ENCODE results near the gene LFNG.

Gene LFNG

DNA sequence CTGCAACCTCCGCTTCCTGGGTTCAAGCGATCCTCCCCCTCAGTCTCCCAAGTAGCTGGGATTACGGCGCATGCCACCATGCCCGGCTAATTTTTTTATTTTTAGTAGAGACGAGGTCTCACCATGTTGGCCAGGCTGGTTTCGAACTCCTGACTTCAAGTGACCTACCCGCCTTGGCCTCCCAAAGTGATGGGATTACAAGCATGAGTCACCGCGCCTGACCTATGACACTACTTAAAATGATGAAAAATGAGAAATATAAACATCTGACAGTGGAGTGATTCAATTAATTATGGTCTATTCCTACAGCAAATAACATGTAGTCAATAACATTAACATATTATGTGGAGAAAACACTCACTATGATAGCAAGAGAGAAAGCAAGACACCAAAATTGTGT, 33.5 kb downstream of the LFNG start:
- TF ChIP-seq FOXP2 (optimal IDR thresholded peaks at IDR 0.05; ENCODE audit: borderline replicate concordance, extremely low read depth, extremely low read length, insufficient read depth): no peak
- no peak for TF ChIP-seq POLR2AphosphoS5 (IDR thresholded peaks at IDR 0.05; ENCODE audit: low read depth, low read length)
- TF ChIP-seq TAF1 (IDR thresholded peaks at IDR 0.05; ENCODE audit: borderline replicate concordance, insufficient read depth, low read length): no peak
- no peak for TF ChIP-seq REST (IDR thresholded peaks at IDR 0.05; ENCODE audit: insufficient read depth in 1 of 2, low read depth in 2 of 2, low read length in 2 of 2)
- TF ChIP-seq SIN3A (IDR thresholded peaks at IDR 0.05; ENCODE audit: borderline replicate concordance, insufficient read depth, low read length): no peak

- TF ChIP-seq FOXP2 (optimal IDR thresholded peaks at IDR 0.05; ENCODE audit: borderline replicate concordance, extremely low read depth, extremely low read length, insufficient read depth): no peak
- TF ChIP-seq POLR2AphosphoS5 (IDR thresholded peaks at IDR 0.05; ENCODE audit: low read depth, low read length): no peak
- no peak for TF ChIP-seq REST (IDR thresholded peaks at IDR 0.05; ENCODE audit: insufficient read depth in 1 of 2, low read depth in 2 of 2, low read length in 2 of 2)
- TF ChIP-seq SIN3A (IDR thresholded peaks at IDR 0.05; ENCODE audit: borderline replicate concordance, insufficient read depth, low read length): no peak
- no peak for TF ChIP-seq TAF1 (IDR thresholded peaks at IDR 0.05; ENCODE audit: borderline replicate concordance, insufficient read depth, low read length)
Observed at GRCh38 chr7:2553831-2554581, 34.4 kb downstream of the LFNG start.

GRCh38 chr7:2554661-2555111, 35.1 kb downstream of the LFNG start:
- TF ChIP-seq REST (IDR thresholded peaks at IDR 0.05; ENCODE audit: insufficient read depth in 1 of 2, low read depth in 2 of 2, low read length in 2 of 2): no peak
- no peak for TF ChIP-seq TAF1 (IDR thresholded peaks at IDR 0.05; ENCODE audit: borderline replicate concordance, insufficient read depth, low read length)
- no peak for TF ChIP-seq SIN3A (IDR thresholded peaks at IDR 0.05; ENCODE audit: borderline replicate concordance, insufficient read depth, low read length)
- TF ChIP-seq FOXP2 (optimal IDR thresholded peaks at IDR 0.05; ENCODE audit: borderline replicate concordance, extremely low read depth, extremely low read length, insufficient read depth): no peak
- no peak for TF ChIP-seq POLR2AphosphoS5 (IDR thresholded peaks at IDR 0.05; ENCODE audit: low read depth, low read length)

DNA sequence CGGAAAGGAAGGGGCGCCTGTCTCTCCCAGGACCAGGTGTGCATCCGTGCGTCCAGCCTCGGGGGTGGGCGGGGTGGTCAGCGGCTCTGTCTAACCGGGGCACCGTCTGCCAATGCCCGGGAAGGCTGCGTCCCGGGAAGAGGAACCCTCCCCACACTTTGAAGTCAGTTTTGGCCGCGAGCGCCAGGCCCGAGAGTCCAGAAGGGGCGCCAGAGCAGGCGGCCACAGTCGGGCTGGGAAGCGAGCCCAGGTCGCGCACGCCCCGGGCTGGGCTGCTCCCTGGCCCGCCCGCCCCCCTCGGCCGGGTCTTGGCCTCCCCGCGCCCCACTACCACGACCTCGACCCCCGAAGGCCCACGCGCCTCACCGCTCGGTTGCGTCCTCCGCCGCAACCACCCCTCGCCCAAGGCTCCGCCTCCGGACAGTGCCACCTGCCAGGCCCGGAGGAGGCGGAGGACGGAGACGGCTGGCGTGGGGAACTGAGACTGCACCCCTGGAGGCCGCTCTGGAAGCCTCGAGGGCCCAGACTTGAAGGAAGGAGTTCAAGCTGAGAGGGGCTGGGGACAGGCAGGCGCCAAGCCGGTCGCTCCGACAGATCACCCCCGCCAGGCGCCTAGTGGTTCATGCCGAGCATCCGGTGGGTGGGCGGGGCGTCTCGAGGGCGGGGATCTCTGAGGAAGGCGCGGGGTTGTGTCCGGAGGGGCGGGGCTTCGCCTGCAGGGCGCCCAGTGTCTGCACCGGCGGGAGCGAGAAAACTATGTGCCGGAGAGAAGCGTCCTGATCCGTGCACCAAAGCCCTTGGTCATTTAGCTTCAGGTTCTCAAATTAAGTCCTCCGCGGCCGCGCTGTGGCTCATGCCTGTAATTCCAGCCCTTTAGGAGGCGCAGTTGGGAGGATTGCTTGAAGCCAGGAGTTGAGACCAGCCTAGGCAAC, 35.8 kb downstream of the LFNG start, which contains the start of gene BRAT1:
BRAT1 (minus strand) TSS at position 404 of the 932 bp plus-strand sequence. CDS start 1,093 bp downstream, outside the sequence.
- TF ChIP-seq FOXP2 (optimal IDR thresholded peaks at IDR 0.05; ENCODE audit: borderline replicate concordance, extremely low read depth, extremely low read length, insufficient read depth) (peak; percentile 72), TAF1 (IDR thresholded peaks at IDR 0.05; ENCODE audit: borderline replicate concordance, insufficient read depth, low read length) (peak; percentile 51; the same call in 1 of the 2 replicates), POLR2AphosphoS5 (IDR thresholded peaks at IDR 0.05; ENCODE audit: low read depth, low read length) (peak; percentile 90), SIN3A (IDR thresholded peaks at IDR 0.05; ENCODE audit: borderline replicate concordance, insufficient read depth, low read length) (peak; percentile 75; the same call in 1 of the 2 replicates), REST (IDR thresholded peaks at IDR 0.05; ENCODE audit: insufficient read depth in 1 of 2, low read depth in 2 of 2, low read length in 2 of 2) (no peak)
